SK-N-MC (cell line): ENCODE data around the gene SGCE.

Experiments used
- EZH2 ChIP-seq: fragments of 200-600 bp; sonication (generic); IDR thresholded peaks from one replicate; pipeline ENCODE4 v1.6.1; 2017; ENCODE audit warnings: antibody characterized with exemption
- POLR2AphosphoS5 ChIP-seq: IDR thresholded peaks from 2 replicates; pipeline ENCODE4 v1.6.1; 2012; ENCODE audit warnings: mild to moderate bottlenecking, low read depth, low read length, borderline replicate concordance

DNA sequence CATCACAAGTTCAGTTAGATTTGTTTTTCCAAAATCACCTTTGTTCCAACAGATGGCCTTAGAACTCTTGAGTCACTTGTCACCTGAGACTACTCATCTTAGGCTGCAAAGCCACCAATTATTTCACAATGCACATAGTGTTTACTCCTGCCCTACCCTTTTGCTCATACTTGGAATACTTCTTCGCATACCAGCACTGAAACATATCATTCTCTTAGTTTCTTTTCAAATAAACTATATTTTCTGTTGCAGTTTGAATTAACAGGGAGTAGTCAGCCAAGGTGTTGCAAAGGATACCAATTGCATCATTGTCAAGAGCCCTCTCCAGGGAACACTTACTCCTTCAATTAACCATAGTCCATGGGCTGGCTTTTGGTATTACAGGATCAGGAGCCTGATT, 75.3 kb downstream of the SGCE start:
- TF ChIP-seq POLR2AphosphoS5 (no peak), EZH2 (no peak)
